A549 (cell line): Measurements from ENCODE around the gene TLE1.

Source experiments
- BCL3 ChIP-seq: fragments of >200 bp; sonication (Bioruptor Twin); formaldehyde crosslinking; IDR thresholded peaks from 3 replicates; pipeline ENCODE4 v1.6.1; 2016
- CTCF ChIP-seq: fragments of >200 bp; sonication (Bioruptor Twin); formaldehyde crosslinking; IDR thresholded peaks from 3 replicates; pipeline ENCODE4 v1.5.1; 2016
- ESRRA ChIP-seq: fragments of 150-350 bp; IDR thresholded peaks from 2 replicates; pipeline ENCODE4 v1.6.1; 2014; ENCODE audit warnings: mild to moderate bottlenecking, low read length, borderline replicate concordance
- NFE2L2 ChIP-seq: fragments of 150-350 bp; conservative IDR thresholded peaks from 2 replicates; pipeline ENCODE4 v1.6.1; 2014; ENCODE audit warnings: low read length
- PBX3 ChIP-seq: IDR thresholded peaks from 2 replicates; pipeline ENCODE4 v1.6.1; 2012
- POLR2A ChIP-seq: IDR thresholded peaks from 2 replicates; pipeline ENCODE4 v1.6.1; 2012; ENCODE audit warnings: mild to moderate bottlenecking, low read length
- RAD21 ChIP-seq, 2 experiments: fragments of >200 bp in 1 of 2; sonication (Bioruptor Twin) in 1 of 2; formaldehyde crosslinking in 1 of 2; IDR thresholded peaks in 1 of 2; conservative IDR thresholded peaks in 1 of 2; 2 replicates in 1 of 2; 3 replicates in 1 of 2; pipeline ENCODE4 v1.6.1; 2012 to 2018; ENCODE audit warnings: inconsistent platforms in 1 of 2
- RCOR1 ChIP-seq: fragments of 150-350 bp; IDR thresholded peaks from 2 replicates; pipeline ENCODE4 v1.6.1; 2014; ENCODE audit warnings: antibody characterized with exemption, low read length, low read depth
- SREBF2 ChIP-seq: fragments of 450-650 bp; IDR thresholded peaks from 2 replicates; pipeline ENCODE4 v1.6.1; 2014; ENCODE audit warnings: mild to moderate bottlenecking, moderate library complexity
- ZC3H11A ChIP-seq: fragments of 450-650 bp; IDR thresholded peaks from 2 replicates; pipeline ENCODE4 v1.6.1; 2014; ENCODE audit warnings: antibody characterized with exemption, mild to moderate bottlenecking

GRCh38 chr9:81636255-81636599 lies 53.1 kb downstream of the TLE1 start:
- TF ChIP-seq ESRRA (no peak), CTCF (no peak), SREBF2 (no peak), RAD21 (conservative IDR thresholded peaks at IDR 0.05 in 1 of 2, IDR thresholded peaks at IDR 0.05 in 1 of 2) (no peak), POLR2A (no peak), PBX3 (no peak), NFE2L2 (no peak), RCOR1 (no peak), ZC3H11A (no peak), BCL3 (no peak)
